Thoracic aorta (tissue), 2 donors: Measurements from ENCODE around the gene GRIA3. TPM values are rescaled to one million over a fixed set of nuclear protein-coding genes. Genes with fewer than 3 reads are reported as not detected.

Experiments
- ATAC-seq: fragments of 150-250 bp; one replicate; pipeline ENCODE4 v1.8.0; 2017; ENCODE audit warnings: low read depth; ENCODE audit not compliant: insufficient number of reproducible peaks, low FRiP score
- DNase-seq: peaks from one replicate; pipeline ENCODE4 v3.0.0-alpha.2; 2020; ENCODE audit warnings: low spot score
- H3K27ac ChIP-seq, 2 donors: fragments of 200-600 bp; sonication (generic); 1 replicate in 1 of 2; 2 replicates in 1 of 2; pipeline ENCODE4 v1.5.1; 2016; ENCODE audit warnings: mild to moderate bottlenecking in 2 of 2, moderate library complexity in 2 of 2
- H3K27me3 ChIP-seq: fragments of 200-600 bp; sonication (generic); replicated peaks from 2 replicates; pipeline ENCODE4 v1.6.0; 2016; ENCODE audit warnings: mild to moderate bottlenecking; ENCODE audit not compliant: insufficient read depth
- H3K36me3 ChIP-seq: fragments of 200-600 bp; sonication (generic); one replicate; pipeline ENCODE4 v1.5.1; 2016
- H3K4me1 ChIP-seq, 2 donors: fragments of 200-600 bp; sonication (generic); 1 replicate in 1 of 2; 2 replicates in 1 of 2; pipeline versions ENCODE4 v1.5.1 to v1.6.0; 2016; ENCODE audit warnings: low read depth in 2 of 2, mild to moderate bottlenecking in 1 of 2; ENCODE audit not compliant: control insufficient read depth in 1 of 2
- H3K4me3 ChIP-seq: fragments of 200-600 bp; sonication (generic); 2 replicates; pipeline ENCODE4 v1.5.1; 2016; ENCODE audit warnings: mild to moderate bottlenecking
- H3K9me3 ChIP-seq: fragments of 200-600 bp; sonication (generic); 2 replicates; pipeline ENCODE4 v1.5.1; 2016
- total RNA-seq, 2 donors: library from RNA; depleted of rRNA; stranded (reverse); fragments of >200 nt; gene quantifications; one replicate each; pipeline versions ENCODE4 v1.1.0 to v1.2.3, GENCODE V29; 2016
- TF ChIP-seq, protein P1 (sequence below): fragments of 200-600 bp; sonication (generic); IDR thresholded peaks from one replicate; pipeline ENCODE4 v1.5.1; 2019; ENCODE audit warnings: antibody characterized with exemption

GRIA3 gene
- 1 to 10 TPM; 6.0 to 7.9 TPM for total RNA-seq

DNA sequence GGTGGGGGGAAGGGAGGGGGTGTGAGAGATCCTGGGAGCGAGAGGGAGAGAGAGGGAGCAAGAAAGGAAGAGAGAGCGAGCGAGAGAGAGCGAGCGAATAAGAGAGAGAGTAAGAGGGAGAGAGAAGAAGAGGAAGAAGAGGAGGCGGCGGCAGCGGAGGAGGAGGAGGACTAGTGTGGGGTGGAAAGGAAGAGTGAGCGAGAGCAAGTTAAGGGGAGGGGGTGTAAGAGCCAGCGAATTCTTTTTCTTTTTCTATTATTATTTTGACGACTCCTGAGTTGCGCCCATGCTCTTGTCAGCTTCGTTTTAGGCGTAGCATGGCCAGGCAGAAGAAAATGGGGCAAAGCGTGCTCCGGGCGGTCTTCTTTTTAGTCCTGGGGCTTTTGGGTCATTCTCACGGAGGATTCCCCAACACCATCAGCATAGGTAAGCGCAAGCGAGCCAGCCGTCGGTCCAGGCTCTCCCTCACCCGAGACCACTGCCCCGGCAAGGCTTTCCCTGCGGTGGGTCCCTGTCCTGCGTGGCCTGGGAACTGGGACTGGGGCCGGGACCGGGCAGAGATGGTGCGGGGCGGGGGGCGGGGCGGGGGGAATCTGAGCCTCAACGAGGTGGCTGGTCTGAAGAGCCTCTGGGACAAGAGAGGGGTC, at the start of gene GRIA3:
TSS of gene GRIA3 (plus strand) at position 60 of the 647 bp plus-strand sequence. CDS start at position 318, 258 bp downstream.
- H3K4me1 ChIP-seq: no peaks in the 10 kb centered on the region
- H3K36me3 ChIP-seq: no peaks in the 10 kb centered on the region
- peak within 1 kb of the TSS in 1 of 2 donors; percentile 49 for H3K27ac ChIP-seq
- TF ChIP-seq, protein P1, sequence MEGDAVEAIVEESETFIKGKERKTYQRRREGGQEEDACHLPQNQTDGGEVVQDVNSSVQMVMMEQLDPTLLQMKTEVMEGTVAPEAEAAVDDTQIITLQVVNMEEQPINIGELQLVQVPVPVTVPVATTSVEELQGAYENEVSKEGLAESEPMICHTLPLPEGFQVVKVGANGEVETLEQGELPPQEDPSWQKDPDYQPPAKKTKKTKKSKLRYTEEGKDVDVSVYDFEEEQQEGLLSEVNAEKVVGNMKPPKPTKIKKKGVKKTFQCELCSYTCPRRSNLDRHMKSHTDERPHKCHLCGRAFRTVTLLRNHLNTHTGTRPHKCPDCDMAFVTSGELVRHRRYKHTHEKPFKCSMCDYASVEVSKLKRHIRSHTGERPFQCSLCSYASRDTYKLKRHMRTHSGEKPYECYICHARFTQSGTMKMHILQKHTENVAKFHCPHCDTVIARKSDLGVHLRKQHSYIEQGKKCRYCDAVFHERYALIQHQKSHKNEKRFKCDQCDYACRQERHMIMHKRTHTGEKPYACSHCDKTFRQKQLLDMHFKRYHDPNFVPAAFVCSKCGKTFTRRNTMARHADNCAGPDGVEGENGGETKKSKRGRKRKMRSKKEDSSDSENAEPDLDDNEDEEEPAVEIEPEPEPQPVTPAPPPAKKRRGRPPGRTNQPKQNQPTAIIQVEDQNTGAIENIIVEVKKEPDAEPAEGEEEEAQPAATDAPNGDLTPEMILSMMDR: no peak
- DNase-seq (no peak), ATAC-seq (no peak)
- no peaks in the 10 kb centered on the region for H3K27me3 ChIP-seq
- peak within 1 kb of the TSS; percentile 72 for H3K4me3 ChIP-seq
- H3K9me3 ChIP-seq: no peaks in the 10 kb centered on the region

DNA sequence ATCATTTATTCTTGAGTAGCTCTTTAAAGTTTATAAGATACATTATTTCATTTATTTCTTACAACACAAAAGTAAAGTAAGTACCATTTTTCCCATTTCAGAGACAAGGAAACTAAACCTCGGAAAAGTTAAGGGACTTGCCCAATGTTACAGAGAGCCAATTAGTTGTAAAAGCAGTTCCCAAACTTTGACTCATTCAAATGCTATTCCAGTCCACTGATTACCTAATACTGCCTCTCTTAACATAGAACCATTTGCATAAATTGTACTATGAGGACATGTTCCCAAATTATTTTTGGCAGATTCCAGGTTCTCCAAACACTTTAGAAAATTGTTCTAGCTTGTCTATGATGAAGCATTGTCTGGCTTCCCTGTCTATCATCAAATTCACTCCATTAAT, 45.6 kb upstream of the GRIA3 start:
- H3K4me3 ChIP-seq: no peak overlapping the region
- TF ChIP-seq, protein P1: no peak
- peak overlapping the region in 1 of 2 donors; percentile 17 for H3K27ac ChIP-seq
- H3K9me3 ChIP-seq: no peaks in the 10 kb centered on the region
- ATAC-seq (peak; percentile 43), DNase-seq (no peak)
- H3K4me1 ChIP-seq: no peaks in the 10 kb centered on the region
- no peaks in the 10 kb centered on the region for H3K36me3 ChIP-seq
- H3K27me3 ChIP-seq: no peaks in the 10 kb centered on the region

DNA sequence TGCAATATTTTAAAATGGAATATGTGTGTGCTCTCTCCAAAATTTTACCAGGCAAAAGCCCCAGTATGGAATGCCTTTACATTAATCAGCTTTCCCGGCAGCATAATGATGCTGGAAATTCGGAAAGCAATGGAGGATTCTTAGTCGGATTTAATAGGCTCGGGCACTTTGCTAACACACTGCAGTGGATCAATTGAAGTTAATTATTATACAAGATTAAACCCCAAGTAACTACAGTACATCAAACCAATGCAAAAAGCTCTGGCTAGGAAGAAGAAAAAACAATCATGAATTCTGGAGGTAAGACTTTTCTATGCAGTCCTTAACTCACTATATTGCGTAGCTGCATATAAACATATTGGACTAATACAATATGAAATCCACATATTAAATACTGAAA, 43.6 kb upstream of the GRIA3 start:
- ATAC-seq (no peak), DNase-seq (no peak)
- no peaks in the 10 kb centered on the region for H3K9me3 ChIP-seq
- no peaks in the 10 kb centered on the region for H3K36me3 ChIP-seq
- H3K4me3 ChIP-seq: no peak overlapping the region
- no peaks in the 10 kb centered on the region for H3K27me3 ChIP-seq
- no peak overlapping the region for H3K27ac ChIP-seq
- TF ChIP-seq, protein P1: no peak
- H3K4me1 ChIP-seq: no peaks in the 10 kb centered on the region

DNA sequence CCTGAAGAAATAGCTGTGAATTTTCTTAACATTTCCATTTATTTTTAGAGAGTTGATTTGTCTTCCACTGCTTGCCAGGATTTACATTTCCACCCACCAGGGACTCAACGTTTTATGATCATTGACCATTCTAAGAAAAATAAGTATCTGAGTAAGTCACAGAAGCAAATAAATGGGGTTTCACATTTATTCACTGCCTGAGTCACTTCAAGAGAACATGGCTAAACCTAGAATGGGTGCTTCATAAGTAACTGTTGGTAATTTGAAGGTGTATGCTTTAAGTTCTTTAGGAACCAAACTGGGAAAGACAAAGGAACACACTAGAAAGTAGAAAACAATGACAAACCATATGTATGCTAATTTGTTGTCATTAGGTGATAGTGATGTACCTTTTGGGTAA, 43.2 kb upstream of the GRIA3 start:
- no peak for ATAC-seq

DNA sequence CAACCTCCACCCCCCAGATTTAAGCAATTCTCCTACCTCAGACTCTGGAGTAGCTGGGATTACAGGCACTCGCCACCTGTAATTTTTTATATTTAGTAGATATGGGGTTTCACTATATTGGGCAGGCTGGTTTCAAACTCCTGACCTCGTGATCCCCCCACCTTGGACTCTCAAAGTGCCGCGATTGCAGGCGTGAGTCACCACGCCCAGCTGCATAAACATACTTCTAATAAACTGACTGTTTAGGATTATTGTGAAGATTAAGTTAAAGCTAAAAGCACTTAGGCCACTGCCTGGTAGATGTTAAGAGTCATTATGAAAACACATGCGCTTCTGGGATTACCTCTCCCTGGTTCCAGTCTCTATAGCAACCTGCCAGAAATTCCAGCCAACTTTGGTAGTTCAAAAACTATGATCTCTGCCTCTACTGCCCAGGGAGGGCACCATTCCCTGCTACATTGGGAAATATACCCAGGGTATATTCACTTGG, 30.2 kb upstream of the GRIA3 start:
- Histone ChIP-seq H3K4me1 (no peaks in the 10 kb centered on the region), H3K27ac (no peak overlapping the region), H3K4me3 (no peak overlapping the region), H3K36me3 (no peaks in the 10 kb centered on the region), H3K27me3 (no peaks in the 10 kb centered on the region), H3K9me3 (no peaks in the 10 kb centered on the region)
- TF ChIP-seq, protein P1: no peak
- no peak for ATAC-seq
- no peak for DNase-seq

More for the DNA sequence above, 43.2 kb upstream of the GRIA3 start:
- Histone ChIP-seq H3K27ac (no peak overlapping the region), H3K4me3 (no peak overlapping the region), H3K27me3 (no peaks in the 10 kb centered on the region), H3K9me3 (no peaks in the 10 kb centered on the region), H3K4me1 (no peaks in the 10 kb centered on the region), H3K36me3 (no peaks in the 10 kb centered on the region)
- TF ChIP-seq, protein P1: no peak
- no peak for DNase-seq
